ENCODE data around the gene PORCN. TPM values are rescaled to one million over a fixed set of nuclear protein-coding genes. Genes with fewer than 3 reads are reported as not detected.

The PORCN gene
- 100 and 122 TPM in 2 replicates for total RNA-seq (2014; rRNA removed)
- polyA plus RNA-seq (2012) = 123 TPM

- peak; percentile 71 for DNase-seq (ENCODE audit: low read depth)
Observed at GRCh38 chrX:48508400-48509244, at the start of gene PORCN. Gene PORCN (plus strand): TSS chrX:48508992. CDS start chrX:48509821, 829 bp downstream.

- DNase-seq (ENCODE audit: low read depth) = no peak
Observed at GRCh38 chrX:48459483-48459882, 49.3 kb upstream of the PORCN start.

- DNase-seq (ENCODE audit: low read depth) = no peak
Observed at GRCh38 chrX:48460031-48460430, 48.8 kb upstream of the PORCN start.

GRCh38 chrX:48460606-48461005 is 48.2 kb upstream of the PORCN start:
- DNase-seq (ENCODE audit: low read depth) = no peak

- peak; percentile 18 for DNase-seq (ENCODE audit: low read depth)
Observed at GRCh38 chrX:48461830-48462229, 47.0 kb upstream of the PORCN start.

GRCh38 chrX:48465336-48465933 is 43.4 kb upstream of the PORCN start:
- peak; percentile 87 for DNase-seq (ENCODE audit: low read depth)

GRCh38 chrX:48466696-48467095 is 42.1 kb upstream of the PORCN start:
- DNase-seq (ENCODE audit: low read depth) = no peak

GRCh38 chrX:48467281-48467761 is 41.5 kb upstream of the PORCN start:
- no peak for DNase-seq (ENCODE audit: low read depth)

- no peak for DNase-seq (ENCODE audit: low read depth)
Observed at GRCh38 chrX:48468247-48468671, 40.5 kb upstream of the PORCN start.

- DNase-seq (ENCODE audit: low read depth) = no peak
Observed at GRCh38 chrX:48468693-48469691, 39.8 kb upstream of the PORCN start.

- no peak for DNase-seq (ENCODE audit: low read depth)
Observed at GRCh38 chrX:48470110-48470832, 38.5 kb upstream of the PORCN start, which contains the start of gene SLC38A5. Gene SLC38A5 (minus strand): TSS chrX:48470260. CDS start chrX:48467924, 2,336 bp downstream.

GRCh38 chrX:48470833-48471118 is 38.0 kb upstream of the PORCN start:
- no peak for DNase-seq (ENCODE audit: low read depth)

GRCh38 chrX:48471504-48471903 is 37.3 kb upstream of the PORCN start:
- DNase-seq (ENCODE audit: low read depth) = no peak

GRCh38 chrX:48472225-48472624 is 36.6 kb upstream of the PORCN start:
- DNase-seq (ENCODE audit: low read depth) = no peak

- no peak for DNase-seq (ENCODE audit: low read depth)
Observed at GRCh38 chrX:48472851-48473703, 35.7 kb upstream of the PORCN start.

GRCh38 chrX:48473704-48473990 is 35.1 kb upstream of the PORCN start:
- no peak for DNase-seq (ENCODE audit: low read depth)

- DNase-seq (ENCODE audit: low read depth) = peak; percentile 19
Observed at GRCh38 chrX:48474127-48474526, 34.7 kb upstream of the PORCN start.

GRCh38 chrX:48474581-48474980 is 34.2 kb upstream of the PORCN start:
- DNase-seq (ENCODE audit: low read depth) = no peak

- no peak for DNase-seq (ENCODE audit: low read depth)
Observed at GRCh38 chrX:48475296-48475695, 33.5 kb upstream of the PORCN start.
